H1 (cell line): ENCODE measurements around the gene MAP7.

Source experiments
- EP300 ChIP-seq, 2 experiments: IDR thresholded peaks; 1 replicate in 1 of 2; 2 replicates in 1 of 2; pipeline ENCODE4 v1.6.1; 2011 to 2012; ENCODE audit warnings: low read depth in 2 of 2, low read length in 2 of 2, mild to moderate bottlenecking in 2 of 2, borderline replicate concordance in 1 of 2, inconsistent platforms in 1 of 2, moderate library complexity in 1 of 2
- TF ChIP-seq, protein P1 (sequence below), 3 experiments: IDR thresholded peaks; 1 replicate in 2 of 3; 2 replicates in 1 of 3; pipeline versions ENCODE4 v1.5.1 to v1.6.1; 2011; ENCODE audit warnings: low read length in 3 of 3, mild to moderate bottlenecking in 3 of 3, inconsistent platforms in 2 of 3, low read depth in 1 of 3, moderate library complexity in 1 of 3; ENCODE audit not compliant: insufficient read depth in 1 of 3; ENCODE audit errors: control extremely low read depth in 1 of 3

DNA sequence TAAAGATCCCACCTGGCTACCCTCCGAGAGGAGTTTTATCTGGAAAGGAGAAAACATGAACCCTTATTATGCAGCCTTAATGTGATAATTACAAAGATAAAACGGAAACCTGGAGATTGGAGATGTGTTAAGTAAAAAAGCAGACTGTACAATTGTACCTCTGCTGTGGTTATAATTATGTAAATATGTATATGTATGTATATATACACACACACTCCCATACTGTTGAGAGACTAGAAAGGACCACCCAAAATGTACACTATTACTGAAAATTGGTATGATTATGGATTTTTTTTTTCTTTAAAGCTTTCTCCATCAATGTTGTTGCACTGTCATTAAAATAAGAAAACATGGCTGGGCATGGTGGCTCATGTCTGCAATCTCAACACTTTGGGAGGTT lies 188.4 kb downstream of the MAP7 start:
- TF ChIP-seq, protein P1, sequence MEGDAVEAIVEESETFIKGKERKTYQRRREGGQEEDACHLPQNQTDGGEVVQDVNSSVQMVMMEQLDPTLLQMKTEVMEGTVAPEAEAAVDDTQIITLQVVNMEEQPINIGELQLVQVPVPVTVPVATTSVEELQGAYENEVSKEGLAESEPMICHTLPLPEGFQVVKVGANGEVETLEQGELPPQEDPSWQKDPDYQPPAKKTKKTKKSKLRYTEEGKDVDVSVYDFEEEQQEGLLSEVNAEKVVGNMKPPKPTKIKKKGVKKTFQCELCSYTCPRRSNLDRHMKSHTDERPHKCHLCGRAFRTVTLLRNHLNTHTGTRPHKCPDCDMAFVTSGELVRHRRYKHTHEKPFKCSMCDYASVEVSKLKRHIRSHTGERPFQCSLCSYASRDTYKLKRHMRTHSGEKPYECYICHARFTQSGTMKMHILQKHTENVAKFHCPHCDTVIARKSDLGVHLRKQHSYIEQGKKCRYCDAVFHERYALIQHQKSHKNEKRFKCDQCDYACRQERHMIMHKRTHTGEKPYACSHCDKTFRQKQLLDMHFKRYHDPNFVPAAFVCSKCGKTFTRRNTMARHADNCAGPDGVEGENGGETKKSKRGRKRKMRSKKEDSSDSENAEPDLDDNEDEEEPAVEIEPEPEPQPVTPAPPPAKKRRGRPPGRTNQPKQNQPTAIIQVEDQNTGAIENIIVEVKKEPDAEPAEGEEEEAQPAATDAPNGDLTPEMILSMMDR (IDR thresholded peaks at IDR 0.05; ENCODE audit: control extremely low read depth in 1 of 3, insufficient read depth in 1 of 3, low read depth in 1 of 3, low read length in 3 of 3): no peak
- TF ChIP-seq EP300 (IDR thresholded peaks at IDR 0.05; ENCODE audit: borderline replicate concordance in 1 of 2, low read depth in 2 of 2, low read length in 2 of 2): no peak
